Loucy (cell line): ENCODE data around the gene TDRD1.

Experiments
- H2AFZ ChIP-seq: fragments of 200-600 bp; sonication (generic); 2 replicates; pipeline ENCODE4 v1.6.0; 2016; ENCODE audit warnings: antibody characterized with exemption, mild to moderate bottlenecking, low read length, moderate library complexity
- H3F3A ChIP-seq: fragments of 200-600 bp; 2 replicates; pipeline ENCODE4 v1.6.0; 2016; ENCODE audit warnings: antibody characterized with exemption, low read depth, mild to moderate bottlenecking
- H3K27me3 ChIP-seq: fragments of 200-600 bp; sonication (generic); 2 replicates; pipeline ENCODE4 v1.6.1; 2014; ENCODE audit warnings: low read length, mild to moderate bottlenecking; ENCODE audit not compliant: insufficient read depth, poor library complexity, severe bottlenecking
- H3K36me3 ChIP-seq: fragments of 200-600 bp; sonication (generic); 2 replicates; pipeline ENCODE4 v1.6.1; 2016; ENCODE audit warnings: low read length; ENCODE audit not compliant: insufficient read depth
- H3K4me1 ChIP-seq: fragments of 200-600 bp; sonication (generic); 2 replicates; pipeline ENCODE4 v1.5.1; 2014; ENCODE audit warnings: low read length, mild to moderate bottlenecking; ENCODE audit not compliant: insufficient read depth, poor library complexity, severe bottlenecking
- H3K4me2 ChIP-seq: fragments of 200-600 bp; sonication (generic); 2 replicates; pipeline ENCODE4 v1.6.0; 2014; ENCODE audit warnings: antibody characterized with exemption, low read length, low read depth, mild to moderate bottlenecking; ENCODE audit not compliant: poor library complexity, severe bottlenecking
- H3K4me3 ChIP-seq: fragments of 200-600 bp; sonication (generic); 2 replicates; pipeline ENCODE4 v1.5.1; 2014; ENCODE audit warnings: low read length, mild to moderate bottlenecking, mixed read lengths; ENCODE audit not compliant: poor library complexity, severe bottlenecking
- H3K79me2 ChIP-seq: fragments of 200-600 bp; sonication (generic); 2 replicates; pipeline ENCODE4 v1.6.1; 2014; ENCODE audit warnings: low read length; ENCODE audit not compliant: insufficient read depth
- H3K9ac ChIP-seq: fragments of 200-600 bp; sonication (generic); 2 replicates; pipeline ENCODE4 v1.6.0; 2014; ENCODE audit warnings: mild to moderate bottlenecking, low read depth, low read length, moderate library complexity; ENCODE audit not compliant: poor library complexity, severe bottlenecking
- H3K9me2 ChIP-seq: fragments of 200-600 bp; sonication (generic); replicated peaks from 2 replicates; pipeline ENCODE4 v1.6.1; 2016; ENCODE audit warnings: low read depth, low read length, mixed read lengths
- H3K9me3 ChIP-seq: fragments of 200-600 bp; sonication (generic); 2 replicates; pipeline ENCODE4 v1.6.1; 2014; ENCODE audit warnings: mild to moderate bottlenecking, antibody characterized with exemption, low read length, low read depth; ENCODE audit not compliant: insufficient read depth
- H4K20me1 ChIP-seq: fragments of 200-600 bp; sonication (generic); 2 replicates; pipeline ENCODE4 v1.6.0; 2014; ENCODE audit warnings: antibody characterized with exemption, low read length, mild to moderate bottlenecking; ENCODE audit not compliant: insufficient read depth, poor library complexity, severe bottlenecking
- CTCF ChIP-seq: fragments of 200-600 bp; sonication (generic); conservative IDR thresholded peaks from 2 replicates; pipeline ENCODE4 v1.5.1; 2014; ENCODE audit warnings: mild to moderate bottlenecking, antibody characterized with exemption, low read length
- EZH2phosphoT487 ChIP-seq: fragments of 200-600 bp; IDR thresholded peaks from 2 replicates; pipeline ENCODE4 v1.6.1; 2018; ENCODE audit warnings: antibody characterized with exemption, mild to moderate bottlenecking, moderate library complexity, borderline replicate concordance

The TDRD1 gene

GRCh38 chr10:114179747-114180146, 594 bp downstream of the TDRD1 start:
- Histone ChIP-seq H3K4me3 (no peak overlapping the region), H3K9ac (no peak overlapping the region), H3K4me1 (peaks cover 3% of the 10 kb centered on the region), H3K4me2 (no peak overlapping the region), H3F3A (no peaks in the 10 kb centered on the region), H3K36me3 (no peaks in the 10 kb centered on the region), H3K9me2 (no peaks in the 10 kb centered on the region), H3K27me3 (peaks cover 4% of the 10 kb centered on the region), H3K9me3 (no peaks in the 10 kb centered on the region), H4K20me1 (no peaks in the 10 kb centered on the region), H2AFZ (no peak overlapping the region), H3K79me2 (peaks cover under 1% of the 10 kb centered on the region; the same call in 1 of the 2 replicates)
- TF ChIP-seq CTCF = no peak
- TF ChIP-seq EZH2phosphoT487 = no peak

DNA sequence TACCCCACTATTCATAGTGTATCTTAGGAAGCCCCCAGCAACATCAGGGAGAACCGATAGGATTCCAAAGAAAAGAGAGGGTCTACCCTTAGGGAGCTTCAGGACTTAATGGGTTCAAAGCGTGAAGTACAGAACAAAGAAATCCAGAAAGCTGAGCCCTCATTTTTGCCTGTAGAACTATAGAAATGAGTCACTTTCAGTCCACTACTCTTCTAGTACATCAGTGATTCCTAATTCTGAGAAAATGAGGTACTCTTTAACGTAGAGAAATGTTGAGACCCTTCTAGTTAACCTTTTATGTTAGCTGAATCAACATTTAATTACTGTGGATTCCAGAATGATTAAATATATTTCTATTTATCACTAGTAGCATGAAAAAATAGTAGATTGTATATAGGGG, 1.8 kb downstream of the TDRD1 start:
- no peak overlapping the region for H3K4me3 ChIP-seq
- H3F3A ChIP-seq = no peaks in the 10 kb centered on the region
- H3K9ac ChIP-seq = no peak overlapping the region
- no peaks in the 10 kb centered on the region for H3K79me2 ChIP-seq
- H3K27me3 ChIP-seq = peaks cover 6% of the 10 kb centered on the region
- H3K4me1 ChIP-seq = no peaks in the 10 kb centered on the region
- TF ChIP-seq CTCF (no peak), EZH2phosphoT487 (no peak)
- H4K20me1 ChIP-seq = no peaks in the 10 kb centered on the region
- no peak overlapping the region for H3K4me2 ChIP-seq
- H3K9me2 ChIP-seq = no peaks in the 10 kb centered on the region
- no peak overlapping the region for H2AFZ ChIP-seq
- no peaks in the 10 kb centered on the region for H3K9me3 ChIP-seq
- no peaks in the 10 kb centered on the region for H3K36me3 ChIP-seq

- Histone ChIP-seq H3K4me2 (no peak overlapping the region), H3K9ac (no peak overlapping the region), H4K20me1 (no peaks in the 10 kb centered on the region), H3F3A (no peaks in the 10 kb centered on the region), H2AFZ (no peak overlapping the region), H3K79me2 (no peaks in the 10 kb centered on the region), H3K36me3 (no peaks in the 10 kb centered on the region), H3K4me3 (no peak overlapping the region), H3K4me1 (no peaks in the 10 kb centered on the region), H3K27me3 (peaks cover 6% of the 10 kb centered on the region), H3K9me2 (no peaks in the 10 kb centered on the region), H3K9me3 (no peaks in the 10 kb centered on the region)
- TF ChIP-seq EZH2phosphoT487 = no peak
- no peak for TF ChIP-seq CTCF
Observed at GRCh38 chr10:114181971-114182370, 2.8 kb downstream of the TDRD1 start.
